ENCODE measurements around the gene UBXN1. TPM values are rescaled to one million over a fixed set of nuclear protein-coding genes. Genes with fewer than 3 reads are reported as not detected.

UBXN1 gene
- total and polyA plus RNA-seq, 4 donors, result 84.1 to 224 (median 136) TPM

Other genes starting within 250 kb of the UBXN1 start
- 1,000 to 10,000 TPM; 1,149 to 1,263 TPM for gene AHNAK, start 132.3 kb downstream of the UBXN1 start, total RNA-seq
- gene AHNAK, start 132.3 kb downstream of the UBXN1 start, polyA plus RNA-seq, result 100 to 1,000 TPM; 146 to 237 TPM
- 100 to 1,000 TPM; 787 to 987 TPM for gene EEF1G, start 105.2 kb downstream of the UBXN1 start, total RNA-seq
- gene EEF1G, start 105.2 kb downstream of the UBXN1 start, polyA plus RNA-seq, result 1,000 to 10,000 TPM; 1,251 to 1,857 TPM
- 10 to 100 TPM; 14.8 to 14.9 TPM for gene TUT1, start 87.5 kb downstream of the UBXN1 start, total RNA-seq
- 10 to 100 TPM in 1 of 2 donors, 1 to 10 TPM in 1; 1.6 to 10.8 TPM for gene TUT1, start 87.5 kb downstream of the UBXN1 start, polyA plus RNA-seq
- 10 to 100 TPM; 80.1 to 87.9 TPM for gene MTA2, start 77.2 kb downstream of the UBXN1 start, total RNA-seq
- gene MTA2, start 77.2 kb downstream of the UBXN1 start, polyA plus RNA-seq, result 10 to 100 TPM; 13.5 to 40.3 TPM
- 100 to 1,000 TPM in 1 of 2 donors, 10 to 100 TPM in 1; 93.7 to 134 TPM for gene EML3, start 66.3 kb downstream of the UBXN1 start, total RNA-seq
- 100 to 1,000 TPM in 1 of 2 donors, 10 to 100 TPM in 1; 15.7 to 182 TPM for gene EML3, start 66.3 kb downstream of the UBXN1 start, polyA plus RNA-seq
- 10 to 100 TPM in 1 of 2 donors, 1 to 10 TPM in 1; 9.0 to 15.6 TPM for gene ROM1, start 65.8 kb downstream of the UBXN1 start, total RNA-seq
- gene ROM1, start 65.8 kb downstream of the UBXN1 start, polyA plus RNA-seq, result 10 to 100 TPM; 33.2 to 33.9 TPM
- gene B3GAT3, start 57.1 kb downstream of the UBXN1 start, total RNA-seq, result 10 to 100 TPM; 26.7 to 39.7 TPM
- 10 to 100 TPM; 12.6 to 45.2 TPM for gene B3GAT3, start 57.1 kb downstream of the UBXN1 start, polyA plus RNA-seq
- 100 to 1,000 TPM; 196 to 206 TPM for gene GANAB, start 32.5 kb downstream of the UBXN1 start, total RNA-seq
- 100 to 1,000 TPM in 1 of 2 donors, 10 to 100 TPM in 1; 41.2 to 117 TPM for gene GANAB, start 32.5 kb downstream of the UBXN1 start, polyA plus RNA-seq
- gene INTS5, start 25.8 kb downstream of the UBXN1 start, total RNA-seq, result 10 to 100 TPM; 12.5 to 13.3 TPM
- gene INTS5, start 25.8 kb downstream of the UBXN1 start, polyA plus RNA-seq, result 1 to 10 TPM; 3.8 to 6.2 TPM
- gene C11orf98, start 13.9 kb downstream of the UBXN1 start, total RNA-seq, result 10 to 100 TPM; 23.1 to 27.7 TPM
- 100 to 1,000 TPM in 1 of 2 donors, 10 to 100 TPM in 1; 79.3 to 121 TPM for gene C11orf98, start 13.9 kb downstream of the UBXN1 start, polyA plus RNA-seq
- gene CSKMT, start 13.8 kb downstream of the UBXN1 start, total RNA-seq, result 10 to 100 TPM; 11.1 to 11.7 TPM
- gene CSKMT, start 13.8 kb downstream of the UBXN1 start, polyA plus RNA-seq, result 10 to 100 TPM in 1 of 2 donors, 1 to 10 TPM in 1; 8.8 to 16.3 TPM
- gene UQCC3, start 7.4 kb downstream of the UBXN1 start, total RNA-seq, result 1 to 10 TPM; 3.0 to 4.8 TPM
- 10 to 100 TPM in 1 of 2 donors, 1 to 10 TPM in 1; 5.8 to 12.7 TPM for gene UQCC3, start 7.4 kb downstream of the UBXN1 start, polyA plus RNA-seq
- 1 to 10 TPM; 3.6 to 8.6 TPM for gene LBHD1, start 6.8 kb downstream of the UBXN1 start, total RNA-seq
- 1 to 10 TPM; 2.3 to 7.6 TPM for gene LBHD1, start 6.8 kb downstream of the UBXN1 start, polyA plus RNA-seq
- gene LRRN4CL, start 10.5 kb upstream of the UBXN1 start, total RNA-seq, result 10 to 100 TPM in 1 of 2 donors, 1 to 10 TPM in 1; 8.5 to 24.5 TPM
- gene LRRN4CL, start 10.5 kb upstream of the UBXN1 start, polyA plus RNA-seq, result under 1 TPM in 1 of 2 donors, not detected in 1; 0.10 TPM
- 10 to 100 TPM; 22.3 to 31.5 TPM for gene BSCL2, start 28.4 kb upstream of the UBXN1 start, total RNA-seq
- gene BSCL2, start 28.4 kb upstream of the UBXN1 start, polyA plus RNA-seq, result 10 to 100 TPM; 38.7 to 61.8 TPM
- not detected for gene GNG3, start 28.6 kb upstream of the UBXN1 start, total RNA-seq
- under 1 TPM in 1 of 2 donors, not detected in 1; 0.33 TPM for gene GNG3, start 28.6 kb upstream of the UBXN1 start, polyA plus RNA-seq
- gene HNRNPUL2, start 48.4 kb upstream of the UBXN1 start, total RNA-seq, result 10 to 100 TPM; 46.9 to 47.2 TPM
- 10 to 100 TPM; 31.5 to 43.6 TPM for gene HNRNPUL2, start 48.4 kb upstream of the UBXN1 start, polyA plus RNA-seq
- 10 to 100 TPM; 21.1 to 32.4 TPM for gene TTC9C, start 49.4 kb upstream of the UBXN1 start, total RNA-seq
- gene TTC9C, start 49.4 kb upstream of the UBXN1 start, polyA plus RNA-seq, result 10 to 100 TPM; 17.3 to 40.7 TPM
- gene ZBTB3, start 75.1 kb upstream of the UBXN1 start, total RNA-seq, result 1 to 10 TPM; 9.7 to 9.8 TPM
- gene ZBTB3, start 75.1 kb upstream of the UBXN1 start, polyA plus RNA-seq, result 1 to 10 TPM; 2.9 to 3.9 TPM
- gene POLR2G, start 82.5 kb upstream of the UBXN1 start, total RNA-seq, result 10 to 100 TPM; 40.0 to 50.3 TPM
- 100 to 1,000 TPM in 1 of 2 donors, 10 to 100 TPM in 1; 80.4 to 109 TPM for gene POLR2G, start 82.5 kb upstream of the UBXN1 start, polyA plus RNA-seq
- gene TAF6L, start 92.3 kb upstream of the UBXN1 start, total RNA-seq, result 10 to 100 TPM; 13.2 to 21.3 TPM
- 10 to 100 TPM; 14.5 to 43.5 TPM for gene TAF6L, start 92.3 kb upstream of the UBXN1 start, polyA plus RNA-seq
- gene TMEM179B, start 108.3 kb upstream of the UBXN1 start, total RNA-seq, result 10 to 100 TPM; 26.8 to 31.0 TPM
- 10 to 100 TPM; 29.2 to 55.9 TPM for gene TMEM179B, start 108.3 kb upstream of the UBXN1 start, polyA plus RNA-seq
- 10 to 100 TPM in 1 of 2 donors, 1 to 10 TPM in 1; 6.0 to 12.6 TPM for gene TMEM223, start 112.9 kb upstream of the UBXN1 start, total RNA-seq
- gene TMEM223, start 112.9 kb upstream of the UBXN1 start, polyA plus RNA-seq, result 10 to 100 TPM; 10.4 to 10.6 TPM
- gene NXF1, start 126.4 kb upstream of the UBXN1 start, total RNA-seq, result 10 to 100 TPM; 82.4 to 99.9 TPM
- gene NXF1, start 126.4 kb upstream of the UBXN1 start, polyA plus RNA-seq, result 100 to 1,000 TPM in 1 of 2 donors, 10 to 100 TPM in 1; 26.8 to 455 TPM
- gene STX5, start 153.0 kb upstream of the UBXN1 start, total RNA-seq, result 10 to 100 TPM; 42.6 to 46.4 TPM
- gene STX5, start 153.0 kb upstream of the UBXN1 start, polyA plus RNA-seq, result 10 to 100 TPM; 19.2 to 44.0 TPM
- gene TEX54, start 153.8 kb upstream of the UBXN1 start, total RNA-seq, result not detected
- 1 to 10 TPM in 1 of 2 donors, not detected in 1; 5.5 TPM for gene TEX54, start 153.8 kb upstream of the UBXN1 start, polyA plus RNA-seq
- 10 to 100 TPM; 35.4 to 42.9 TPM for gene WDR74, start 160.5 kb upstream of the UBXN1 start, total RNA-seq
- 10 to 100 TPM; 13.5 to 53.9 TPM for gene WDR74, start 160.5 kb upstream of the UBXN1 start, polyA plus RNA-seq
- gene SLC3A2, start 201.8 kb upstream of the UBXN1 start, total RNA-seq, result 100 to 1,000 TPM in 1 of 2 donors, 10 to 100 TPM in 1; 98.6 to 107 TPM
- 10 to 100 TPM; 31.8 to 74.8 TPM for gene SLC3A2, start 201.8 kb upstream of the UBXN1 start, polyA plus RNA-seq
- not detected for gene CHRM1, start 242.3 kb upstream of the UBXN1 start, total RNA-seq
- not detected for gene CHRM1, start 242.3 kb upstream of the UBXN1 start, polyA plus RNA-seq

Data from aorta (tissue), 4 donors.